Inferior parietal cortex (tissue), 1 donor: ENCODE results near the gene CTBP2.
"Not testable (repeated sequence)": the region's sequence is repeated elsewhere in the genome, so short reads cannot be mapped to it uniquely, and the experiment has no call there.

Experiments
- DNase-seq: peaks from one replicate; pipeline ENCODE4 v3.0.0-alpha.2; 2016; ENCODE audit errors: extremely low spot score

Gene CTBP2

DNA sequence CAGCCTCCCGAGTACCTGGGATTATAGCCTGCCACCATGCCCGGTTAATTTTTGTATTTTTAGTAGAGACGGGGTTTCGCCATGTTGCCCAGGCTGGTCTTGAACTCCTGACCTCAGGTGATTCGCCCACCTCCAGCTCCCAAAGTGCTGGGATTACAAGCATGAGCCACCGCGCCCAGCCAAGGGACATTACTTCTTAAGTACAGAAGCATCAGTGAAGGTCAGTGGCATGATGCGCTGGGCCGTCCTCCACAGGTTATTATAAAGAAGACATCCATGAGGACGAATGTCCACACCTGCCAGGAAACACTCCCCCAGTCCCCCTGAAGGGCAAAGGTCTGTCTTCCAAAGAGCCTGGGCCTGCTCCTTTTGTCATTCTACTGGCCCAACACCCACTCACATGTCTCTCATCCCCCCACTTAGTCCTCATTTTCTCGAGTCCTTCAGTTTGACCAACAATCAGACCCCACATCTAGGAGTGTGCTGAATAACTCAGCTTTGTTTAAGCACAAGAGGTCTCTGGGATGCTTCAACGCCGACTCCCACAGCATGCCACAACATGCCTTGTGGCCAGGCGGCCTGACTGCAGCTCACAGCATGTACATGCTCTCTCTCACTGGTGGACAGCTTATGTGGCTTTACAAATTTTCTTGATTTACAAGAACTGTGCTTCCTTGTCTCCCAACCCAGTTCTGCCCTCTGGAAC lies 73.0 kb downstream of the CTBP2 start:
- no peak for DNase-seq

DNA sequence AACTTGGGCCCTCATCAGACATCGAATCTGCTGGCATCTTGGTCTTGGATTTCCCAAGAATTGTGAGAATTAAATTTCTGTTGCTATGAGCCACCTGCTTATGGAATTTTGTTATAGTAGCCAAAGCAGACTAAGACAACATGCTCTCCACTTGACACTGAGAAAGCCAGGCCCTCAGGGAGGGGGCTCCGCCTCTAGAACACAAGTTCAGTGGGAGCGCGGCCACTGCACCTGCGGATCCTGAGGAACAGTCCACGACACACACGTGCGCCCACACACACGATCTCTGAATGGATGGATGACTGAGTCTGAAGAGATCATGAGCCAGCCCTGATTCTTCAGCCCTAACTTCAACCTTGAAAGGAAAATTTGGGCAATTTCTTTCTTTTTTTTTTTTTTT lies 73.7 kb downstream of the CTBP2 start:
- no peak for DNase-seq

DNA sequence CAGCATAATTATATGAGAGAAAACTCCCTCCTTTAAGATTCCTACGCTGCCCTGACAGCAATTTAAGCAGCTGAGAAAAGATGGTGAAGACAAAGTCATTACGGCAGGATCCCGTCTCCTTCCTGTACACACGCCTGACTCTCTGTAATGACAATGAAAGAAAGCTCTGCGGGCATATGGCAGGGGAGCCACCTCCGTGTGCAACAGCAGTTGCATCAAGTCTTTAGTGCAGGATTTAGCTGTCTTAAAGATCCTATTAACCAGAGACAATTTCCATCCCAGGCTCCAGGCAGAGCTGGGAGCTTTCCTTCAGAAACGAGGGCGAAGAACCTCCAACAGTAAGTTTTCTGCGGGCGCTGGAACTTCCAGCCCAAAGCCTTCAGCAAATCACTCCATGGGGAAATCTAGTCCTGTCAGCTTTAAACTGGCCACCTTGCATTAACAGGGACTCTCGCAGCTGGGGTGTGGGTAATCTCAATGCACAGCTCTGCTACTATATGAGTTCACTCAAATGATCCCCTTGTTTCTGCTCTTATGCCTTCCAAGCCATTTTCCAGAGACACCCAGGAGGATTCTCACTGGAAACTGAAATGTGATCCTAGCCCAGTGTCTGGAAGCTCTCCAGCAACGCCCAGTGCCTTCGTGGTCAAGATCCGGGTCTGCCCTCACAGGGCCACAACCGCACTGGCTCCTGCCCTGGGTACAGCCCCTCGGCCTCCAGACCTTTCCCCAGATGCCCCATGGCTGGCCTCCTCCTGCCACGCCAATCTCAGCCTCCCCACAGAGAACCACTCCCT lies 74.9 kb downstream of the CTBP2 start:
- no peak for DNase-seq

DNA sequence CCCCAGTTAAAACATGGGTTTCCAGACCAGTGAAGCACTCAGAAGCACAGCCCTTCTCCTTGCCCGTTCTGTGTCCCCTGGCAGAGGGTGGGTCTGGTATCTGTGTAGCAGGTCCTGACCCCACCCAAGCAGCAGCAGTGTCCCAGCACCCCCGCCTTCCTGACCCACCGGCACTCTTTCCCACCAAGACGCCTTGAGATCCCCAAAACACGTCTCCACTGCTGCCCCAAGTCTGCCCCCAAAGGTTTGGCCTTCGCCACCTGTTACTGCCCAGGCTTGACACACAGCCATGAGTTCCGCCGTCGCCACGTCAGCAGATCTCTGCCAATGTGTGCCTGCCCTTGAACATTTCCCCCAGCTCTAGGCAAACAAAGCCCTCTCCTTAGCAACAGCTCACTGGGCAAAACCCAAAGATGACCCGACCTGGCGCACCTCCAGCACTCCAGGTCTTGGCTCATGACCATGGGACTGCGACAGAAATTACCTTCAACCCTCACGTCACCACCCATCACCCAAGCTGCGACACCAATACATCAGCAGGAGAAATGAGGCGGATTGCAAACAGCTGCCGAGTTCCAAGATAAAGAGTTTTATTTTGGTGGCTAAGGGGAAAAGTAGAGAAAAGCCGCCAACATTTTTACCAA lies 75.6 kb downstream of the CTBP2 start:
- DNase-seq: no peak

DNA sequence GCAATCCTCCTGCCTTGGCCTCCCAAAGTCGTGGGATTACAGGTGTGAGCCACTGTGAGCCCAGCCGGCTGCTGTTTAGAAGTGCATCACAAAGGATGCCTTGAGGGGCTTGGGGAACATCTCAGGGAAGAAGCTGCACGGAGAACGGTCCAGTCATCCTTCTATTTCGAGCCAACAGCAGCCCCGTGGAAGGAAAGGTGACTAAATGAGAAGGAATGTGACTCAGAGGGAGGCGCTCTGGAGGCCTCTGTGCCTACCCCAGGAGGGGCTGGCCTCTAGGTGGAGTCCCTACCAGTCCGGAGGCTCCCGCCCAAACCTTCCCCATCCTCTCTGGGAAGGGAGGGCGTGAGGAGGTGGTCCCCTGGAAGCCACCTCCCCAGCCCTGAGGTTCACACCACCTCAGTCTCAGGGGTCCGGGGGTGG lies 76.2 kb downstream of the CTBP2 start:
- DNase-seq: no peak

DNA sequence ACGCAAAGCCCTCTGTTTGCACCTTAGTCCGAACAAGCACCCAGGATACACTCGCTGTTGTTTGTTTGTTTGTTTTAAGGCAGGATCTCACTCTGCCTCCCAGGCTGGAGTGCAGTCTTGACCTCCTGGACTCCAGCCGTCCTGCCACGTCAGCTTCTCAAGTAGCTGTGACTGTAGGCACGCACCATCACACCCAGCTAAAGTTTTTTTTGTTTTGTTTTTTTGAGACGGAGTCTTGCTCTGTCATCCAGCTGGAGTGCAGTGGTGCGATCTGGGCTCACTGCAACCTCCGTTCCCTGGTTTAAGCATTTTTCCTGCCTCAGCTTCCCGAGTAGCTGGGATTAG lies 76.8 kb downstream of the CTBP2 start:
- DNase-seq: no peak

DNA sequence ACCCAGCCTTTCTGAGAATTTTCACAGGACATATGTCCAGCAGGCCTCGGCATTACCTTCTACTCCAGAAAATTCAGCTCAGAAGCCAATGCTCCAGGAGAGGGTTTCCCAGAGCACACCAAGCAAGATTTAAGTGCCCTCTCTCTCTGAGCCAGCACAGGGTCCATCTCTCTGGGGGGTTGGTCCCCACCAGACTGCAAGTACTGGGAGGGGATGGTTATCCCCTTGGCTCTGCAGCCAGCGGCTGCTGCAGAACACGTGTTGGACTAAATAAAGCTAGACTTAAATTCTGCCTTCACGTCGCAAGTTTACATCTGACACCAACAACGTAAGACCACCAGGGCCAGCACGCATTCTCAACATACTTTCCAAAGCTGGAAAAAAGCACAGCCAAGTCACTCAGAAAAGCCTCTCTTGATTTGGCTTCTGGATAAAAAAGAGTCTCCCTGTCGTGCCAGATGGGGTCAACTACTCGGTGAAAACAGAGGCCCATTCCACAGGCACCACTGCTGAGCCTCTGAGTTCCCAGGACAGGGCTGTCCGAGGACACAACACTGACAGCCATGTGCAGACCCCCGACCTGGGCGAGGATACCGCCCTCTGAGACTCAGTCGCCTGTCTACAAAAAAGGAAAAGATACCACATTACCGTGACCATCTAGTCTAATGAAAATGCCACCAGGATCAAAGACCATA lies 77.3 kb downstream of the CTBP2 start:
- no peak for DNase-seq

DNA sequence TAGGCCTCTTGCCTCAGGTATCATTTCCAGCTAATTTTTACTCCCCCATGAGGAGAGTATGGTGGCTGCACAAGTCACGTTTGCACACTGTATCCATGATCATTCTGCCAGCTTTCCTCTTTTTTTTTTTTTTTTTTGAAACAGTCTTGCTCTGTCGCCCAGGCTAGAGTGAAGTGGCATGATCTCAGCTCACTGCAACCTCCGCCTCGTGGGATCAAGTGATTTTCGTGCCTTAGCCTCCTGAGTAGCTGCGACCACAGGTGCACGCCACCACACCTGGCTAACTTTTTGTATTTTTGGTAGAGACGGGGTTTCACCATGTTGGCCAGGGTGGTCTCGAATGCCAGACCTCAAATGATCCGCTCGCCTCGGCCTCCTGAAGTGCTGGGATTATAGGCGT lies 77.9 kb downstream of the CTBP2 start:
- DNase-seq: not testable (repeated sequence)

DNA sequence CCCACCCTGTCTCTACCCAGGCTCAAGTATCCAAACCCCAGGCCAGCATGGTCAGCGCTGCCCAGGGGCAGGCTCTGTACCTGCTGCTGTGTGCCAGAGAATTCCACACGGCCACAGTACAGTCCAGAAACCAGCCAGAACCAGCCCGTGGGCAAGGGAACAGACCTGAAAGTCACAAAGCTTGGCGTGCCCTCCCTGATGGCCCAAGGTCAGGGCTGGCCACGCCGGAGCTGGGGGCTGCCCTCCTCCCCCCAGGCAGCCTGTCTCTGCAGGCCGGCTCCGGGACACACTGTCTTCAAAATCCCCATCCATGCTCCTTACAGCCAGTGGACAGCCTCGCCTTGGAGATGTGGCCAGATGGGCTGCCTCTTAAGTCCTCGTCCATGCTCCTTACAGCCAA lies 78.4 kb downstream of the CTBP2 start:
- no peak for DNase-seq

DNA sequence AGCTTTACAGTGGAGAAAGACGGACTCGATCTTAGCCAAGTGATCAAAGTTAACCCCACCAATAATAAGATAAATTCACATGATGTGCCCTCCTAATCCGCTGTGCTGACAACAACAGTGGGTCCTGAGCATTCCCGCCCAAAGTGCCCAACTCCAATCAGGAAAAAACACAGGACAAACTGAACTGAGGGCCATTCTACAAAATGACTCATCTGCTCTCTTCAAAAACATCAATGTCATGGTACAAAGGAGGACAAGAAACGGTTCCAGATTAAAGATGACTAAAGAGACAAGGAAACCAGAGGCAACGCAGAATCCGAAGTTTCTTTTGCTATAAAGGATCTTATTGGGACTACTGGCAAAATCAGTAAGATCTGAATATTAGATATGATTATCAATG lies 79.4 kb downstream of the CTBP2 start:
- DNase-seq: no peak

DNA sequence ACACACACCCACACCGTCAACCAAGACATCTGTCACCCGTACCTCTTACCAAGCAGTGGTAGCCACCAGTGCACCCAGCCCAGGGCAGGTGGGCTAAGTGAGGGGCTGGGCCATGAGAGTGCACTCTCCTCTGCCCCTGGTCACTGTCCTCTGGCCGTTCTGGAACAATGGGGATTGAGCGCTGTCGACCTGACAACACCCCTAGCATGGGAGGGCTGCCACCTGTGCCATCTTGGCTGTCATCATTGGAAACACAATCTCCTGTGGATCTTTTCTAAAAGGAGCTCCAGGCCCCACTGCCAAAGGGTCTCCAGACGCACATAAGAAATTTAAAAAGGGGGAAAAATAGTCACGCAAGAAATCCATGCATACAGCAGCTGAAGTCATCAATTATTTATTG lies 80.1 kb downstream of the CTBP2 start:
- no peak for DNase-seq

DNA sequence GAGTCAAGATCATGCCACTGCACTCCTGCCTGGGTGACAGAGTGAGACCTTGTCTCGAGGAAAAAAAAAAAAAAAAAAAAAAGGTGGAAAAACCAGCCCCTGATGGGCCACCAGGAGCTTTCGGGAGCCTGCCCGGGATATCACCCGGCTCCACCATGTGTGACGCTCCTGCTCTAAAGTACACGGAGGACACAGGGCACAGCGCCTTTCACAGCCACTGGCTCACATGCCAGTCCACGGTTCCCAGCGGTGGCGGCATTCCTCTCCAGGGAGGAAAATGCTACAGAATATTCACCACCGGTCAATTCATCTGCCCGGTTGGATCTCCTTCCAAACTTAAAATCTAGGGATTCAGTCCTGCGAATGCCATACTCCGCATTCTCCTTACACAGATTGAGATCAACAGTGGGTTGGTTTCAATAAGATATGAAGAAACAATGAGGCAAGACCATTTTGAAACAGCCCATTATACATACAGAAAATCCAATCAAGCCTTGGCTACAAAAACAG lies 81.2 kb downstream of the CTBP2 start:
- DNase-seq: no peak

DNA sequence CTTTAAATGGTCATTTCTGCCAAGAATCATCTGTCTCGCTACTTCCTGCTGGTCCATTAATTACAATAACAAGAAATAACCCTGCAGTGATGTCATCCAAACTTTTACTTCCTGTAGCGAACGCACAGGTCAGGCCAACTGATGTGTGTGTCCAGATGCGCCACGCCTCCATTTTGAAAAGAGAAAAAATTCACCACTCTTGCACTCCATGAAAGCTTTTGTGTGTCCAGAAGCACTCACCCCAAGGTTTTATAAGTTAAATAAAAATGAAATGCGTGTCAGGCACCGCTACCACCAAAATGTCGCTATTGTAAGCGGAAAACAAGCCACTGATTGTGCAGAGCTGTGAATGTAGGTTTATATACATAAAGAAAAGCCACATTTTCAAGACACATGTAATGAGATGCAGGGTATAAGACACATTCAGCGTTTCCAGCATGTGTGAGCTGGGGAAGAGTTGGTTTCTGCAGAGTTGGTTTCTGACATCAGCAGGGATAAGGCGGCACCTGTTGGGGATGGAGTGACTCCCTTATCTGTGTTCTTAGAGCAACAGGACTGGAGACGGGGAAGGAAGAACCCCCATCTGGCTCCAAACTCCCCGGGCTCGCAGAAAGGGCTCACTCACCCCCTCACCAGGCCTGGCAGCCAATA lies 83.3 kb downstream of the CTBP2 start:
- DNase-seq: no peak

DNA sequence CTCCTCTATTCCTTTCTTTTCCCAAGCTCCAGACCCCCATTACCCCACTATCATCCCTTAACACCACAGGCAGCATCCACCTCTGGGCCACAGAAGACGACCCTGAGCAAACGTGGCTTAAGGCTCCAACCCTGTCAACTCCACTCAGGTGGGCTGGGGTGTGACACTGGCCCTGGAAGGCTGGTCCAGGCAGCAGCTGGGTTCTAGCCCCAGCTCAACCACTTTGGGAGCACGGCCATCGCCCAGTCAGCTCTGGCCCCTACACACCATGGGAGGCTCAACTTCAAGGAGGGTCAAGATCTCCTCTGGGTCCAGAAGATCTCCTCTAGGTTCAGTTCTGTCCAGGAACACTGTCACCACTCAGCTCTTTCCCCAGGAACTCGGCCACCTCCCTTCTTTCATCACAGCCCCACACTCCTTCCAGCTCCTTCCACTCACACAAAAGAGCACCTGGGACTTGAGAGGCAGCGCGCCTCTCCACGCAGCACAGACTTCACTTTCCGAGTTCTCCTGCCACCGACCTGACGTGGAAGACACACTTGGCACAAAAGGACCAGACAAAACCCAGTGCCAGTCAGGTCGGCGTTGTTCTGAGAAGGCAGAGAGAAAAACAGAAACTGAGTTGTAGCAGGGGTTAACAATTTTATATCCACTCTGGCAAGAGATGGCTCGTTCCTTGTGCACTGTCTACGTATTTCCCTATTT lies 84.1 kb downstream of the CTBP2 start:
- DNase-seq: no peak

DNA sequence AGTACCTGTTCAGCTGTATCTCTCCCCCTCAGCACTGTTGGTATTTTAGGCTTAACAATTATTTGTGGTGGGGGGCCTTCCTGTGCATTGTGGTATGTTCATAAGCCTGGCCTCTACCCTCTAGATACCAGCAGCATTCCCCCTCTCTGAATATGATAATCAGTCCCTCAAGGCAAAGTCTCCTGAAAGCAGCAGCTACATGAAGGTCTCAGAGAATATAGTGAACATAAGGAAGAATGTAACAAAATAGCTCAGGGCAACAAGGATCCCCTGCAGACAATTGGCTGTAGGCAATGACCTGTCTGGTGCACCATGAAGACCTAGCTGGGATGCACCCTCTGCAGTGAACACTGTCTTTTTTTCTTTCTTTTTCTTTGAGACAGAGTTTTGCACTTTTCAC lies 86.4 kb downstream of the CTBP2 start:
- no peak for DNase-seq

DNA sequence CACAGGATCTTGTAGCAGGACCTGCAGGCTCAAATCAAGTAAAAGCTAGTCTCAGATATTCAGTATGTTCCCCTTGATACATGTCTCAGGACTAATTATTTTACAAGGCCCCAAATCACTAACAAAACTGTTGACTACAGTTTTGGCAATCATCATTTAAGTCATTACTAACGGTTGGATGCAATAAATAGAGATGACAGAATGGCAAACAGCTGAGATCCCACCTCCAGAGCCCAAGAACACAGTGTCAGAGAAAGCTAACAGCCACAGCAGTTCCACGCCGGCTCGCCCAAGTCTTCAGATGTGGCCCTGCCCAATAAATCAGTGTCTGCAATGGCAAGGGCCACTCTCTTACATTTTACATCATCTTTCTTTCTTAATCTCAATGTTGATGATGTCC lies 87.6 kb downstream of the CTBP2 start:
- no peak for DNase-seq

DNA sequence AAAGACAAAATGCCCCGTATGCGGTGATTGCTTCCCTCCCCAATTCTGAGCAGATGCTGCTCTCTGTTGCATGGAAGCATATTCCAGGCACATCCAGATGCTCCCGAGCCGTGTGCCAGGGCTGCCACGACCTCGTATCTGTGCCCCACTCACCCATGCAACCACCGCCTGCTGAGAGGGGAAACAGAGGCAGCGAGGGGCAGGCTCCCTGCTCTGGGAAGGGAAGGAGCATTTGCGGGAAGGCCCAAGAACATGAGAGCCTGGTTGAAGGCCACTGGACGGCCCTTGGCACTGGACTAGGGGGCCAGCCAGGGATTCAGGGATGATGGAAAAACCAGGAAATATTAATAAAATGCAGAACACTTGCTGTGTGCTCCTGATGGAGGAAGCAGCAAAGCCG lies 89.4 kb downstream of the CTBP2 start:
- DNase-seq: no peak

DNA sequence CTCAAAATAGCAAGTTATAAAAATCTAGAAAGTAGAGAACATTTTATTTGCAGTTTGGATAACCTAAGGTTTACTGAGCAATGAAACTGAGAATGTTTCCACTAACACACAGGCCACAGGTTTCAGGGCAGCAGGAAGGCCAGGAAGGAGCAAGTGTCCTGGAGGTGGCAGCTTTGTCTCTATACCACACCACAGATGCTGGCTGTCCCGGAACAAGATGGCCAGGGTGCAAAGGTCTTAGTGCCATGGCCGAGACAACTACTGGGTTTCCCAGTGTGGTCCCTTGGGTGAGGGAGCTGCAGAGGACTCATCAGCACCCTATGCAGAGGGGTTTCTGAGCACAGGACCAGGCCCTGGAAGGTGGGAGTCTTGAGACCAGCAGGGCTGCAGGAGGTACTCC lies 92.0 kb downstream of the CTBP2 start:
- no peak for DNase-seq

DNA sequence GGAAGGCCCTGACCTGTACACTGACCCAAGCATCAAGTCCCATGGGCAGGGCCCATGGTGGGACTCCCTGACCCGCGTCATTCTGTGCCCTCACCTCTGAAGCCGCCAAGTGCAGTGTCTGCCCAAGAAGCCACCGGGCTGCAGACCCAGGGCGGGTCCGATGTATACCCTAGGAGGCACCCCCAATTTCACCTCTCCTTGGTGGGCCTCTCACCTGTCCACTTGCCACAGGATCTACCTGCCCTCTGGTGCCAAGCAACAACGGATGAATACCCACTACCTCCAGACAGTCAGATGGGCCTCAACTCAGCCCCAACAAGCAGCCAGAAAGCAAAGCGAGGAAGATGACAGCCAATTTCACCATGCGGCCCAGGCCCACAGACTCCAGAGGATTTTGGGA lies 92.6 kb downstream of the CTBP2 start:
- DNase-seq: no peak

DNA sequence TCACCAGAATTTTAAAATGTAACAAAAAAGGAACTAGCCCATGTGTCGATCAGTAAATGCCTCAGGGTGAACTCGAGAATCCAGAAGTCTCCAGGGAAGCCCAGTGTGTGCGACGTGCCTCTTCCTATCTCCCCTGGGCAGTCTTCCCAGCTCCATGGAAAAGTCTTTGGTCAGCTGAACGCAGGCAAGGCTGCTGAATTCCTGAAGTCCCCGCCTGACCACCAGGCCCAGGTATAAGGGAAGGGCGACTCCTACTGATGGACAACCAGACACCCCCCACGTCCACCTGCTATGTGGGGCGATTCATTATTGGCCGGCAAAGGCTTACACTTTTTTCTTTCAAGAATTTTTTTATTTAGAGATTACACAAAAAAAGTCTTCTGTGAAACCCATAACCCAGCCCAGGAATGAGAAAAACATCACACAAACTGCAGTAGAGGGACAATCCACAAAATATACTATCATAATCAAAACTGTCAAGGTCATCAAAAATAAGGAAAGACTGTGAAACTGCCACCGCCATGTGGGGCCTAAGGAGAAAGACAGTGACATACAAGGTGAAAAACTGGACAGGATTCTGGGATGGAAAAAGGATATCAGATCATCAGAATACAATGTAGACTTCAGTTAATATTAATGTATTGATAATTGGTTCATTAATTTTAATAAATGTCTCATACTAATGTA lies 93.5 kb downstream of the CTBP2 start:
- no peak for DNase-seq
